NCI-H1092 treated with DMSO at 0.1 percent for 48 hours (cell line): ENCODE data around the gene DAG1.
"Not testable (repeated sequence)": the region's sequence is repeated elsewhere in the genome, so short reads cannot be mapped to it uniquely, and the experiment has no call there.

Source experiments
- DNase-seq: peaks from one replicate; lab custom pipeline; 2025; lab: John Stamatoyannopoulos, UW

Gene DAG1

GRCh38 chr3:49470714-49471420 lies 800 bp downstream of the DAG1 start:
- peak; percentile 45 for DNase-seq

DNA sequence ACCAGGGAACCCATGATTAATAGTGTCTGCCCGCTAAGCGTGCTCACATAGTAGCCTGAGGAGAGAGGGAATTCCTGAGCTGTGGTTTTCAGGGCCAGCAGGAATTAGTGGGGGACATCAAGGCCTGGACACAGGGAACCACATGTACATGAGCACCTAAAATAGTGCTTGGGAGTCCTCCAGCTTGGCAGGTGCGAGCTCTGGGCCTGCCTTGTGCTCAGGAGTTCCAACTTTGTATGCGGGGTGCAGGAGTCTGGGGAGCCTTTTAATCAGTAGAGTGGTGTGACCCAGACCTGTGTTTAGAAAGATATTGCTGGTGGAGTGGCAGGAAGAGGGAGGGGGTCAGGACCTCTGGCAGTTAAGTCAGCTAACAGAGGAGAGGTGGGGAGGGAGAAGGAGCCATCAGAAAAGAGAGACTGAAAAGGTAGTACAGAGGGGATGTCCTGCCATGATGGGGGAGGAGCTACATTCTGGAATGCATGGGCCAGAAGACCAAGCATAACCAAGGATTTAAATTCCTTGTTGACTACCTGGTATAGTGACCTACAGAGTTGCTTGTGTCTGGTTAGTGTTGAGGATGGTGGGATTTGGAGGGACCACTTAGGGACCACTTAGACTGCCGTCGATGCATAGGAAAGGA lies 1.9 kb downstream of the DAG1 start:
- no peak for DNase-seq

DNA sequence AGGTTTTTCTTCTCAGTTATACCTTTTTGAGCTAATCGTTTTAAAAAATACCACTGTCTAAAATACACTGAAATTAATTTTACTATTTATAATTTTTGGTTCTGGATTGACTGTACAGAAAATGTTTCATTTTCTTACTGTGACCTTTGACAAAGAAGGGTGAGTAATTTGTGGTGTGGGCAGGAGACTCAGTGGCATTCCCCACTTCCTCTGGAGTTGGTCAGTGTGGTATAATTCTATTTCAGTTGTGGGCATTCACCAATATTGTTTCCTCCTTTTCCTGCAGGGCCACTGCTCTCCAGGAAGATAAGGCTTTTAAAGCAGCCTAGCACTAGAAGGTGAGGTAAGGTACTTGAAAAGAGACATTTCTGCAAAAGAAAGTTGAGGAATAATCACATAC lies 6.5 kb downstream of the DAG1 start:
- no peak for DNase-seq

GRCh38 chr3:49482766-49483165 lies 12.7 kb downstream of the DAG1 start:
- DNase-seq = no peak

GRCh38 chr3:49484471-49484870 lies 14.4 kb downstream of the DAG1 start:
- DNase-seq = no peak

DNA sequence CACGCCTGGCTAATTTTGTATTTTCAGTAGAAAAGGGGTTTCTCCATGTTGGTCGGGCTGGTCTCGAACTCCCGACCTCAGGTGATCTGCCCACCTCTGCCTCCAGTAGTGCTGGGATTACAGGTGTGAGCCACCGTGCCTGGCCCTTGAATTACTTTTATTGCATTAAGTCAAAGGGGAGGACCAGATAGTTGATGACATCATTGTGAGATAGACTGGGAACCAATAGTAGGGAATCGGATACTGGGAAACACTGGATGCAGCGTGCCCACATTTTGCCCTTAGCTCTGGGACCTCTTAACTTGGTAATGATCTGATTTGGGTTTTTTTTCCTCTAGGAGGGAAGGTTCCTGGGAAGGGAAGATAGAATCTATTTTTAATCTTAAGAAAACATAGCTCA lies 19.2 kb downstream of the DAG1 start:
- no peak for DNase-seq

DNA sequence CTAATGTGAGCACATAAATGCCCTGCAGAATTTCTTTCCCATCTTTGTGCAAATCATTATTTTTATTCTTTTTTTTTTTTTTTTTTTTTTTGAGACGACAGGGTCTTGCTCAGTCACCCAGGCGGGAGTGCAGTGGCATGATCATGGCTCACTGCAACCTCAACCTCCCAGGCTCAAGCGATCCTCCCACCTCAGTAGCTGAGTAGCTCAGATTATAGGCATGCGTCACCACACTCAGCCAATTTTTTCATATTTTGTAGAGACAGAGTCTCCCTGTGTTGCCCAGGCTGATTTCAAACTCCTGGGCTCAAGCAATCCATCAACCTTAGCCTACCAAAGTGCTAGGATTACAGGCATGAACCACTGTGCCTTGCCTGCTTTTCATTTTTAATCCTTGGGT lies 22.9 kb downstream of the DAG1 start:
- no peak for DNase-seq

- no peak for DNase-seq
Observed at GRCh38 chr3:49493901-49494300, 23.8 kb downstream of the DAG1 start.

GRCh38 chr3:49495023-49495422 lies 25.0 kb downstream of the DAG1 start:
- DNase-seq = no peak

DNA sequence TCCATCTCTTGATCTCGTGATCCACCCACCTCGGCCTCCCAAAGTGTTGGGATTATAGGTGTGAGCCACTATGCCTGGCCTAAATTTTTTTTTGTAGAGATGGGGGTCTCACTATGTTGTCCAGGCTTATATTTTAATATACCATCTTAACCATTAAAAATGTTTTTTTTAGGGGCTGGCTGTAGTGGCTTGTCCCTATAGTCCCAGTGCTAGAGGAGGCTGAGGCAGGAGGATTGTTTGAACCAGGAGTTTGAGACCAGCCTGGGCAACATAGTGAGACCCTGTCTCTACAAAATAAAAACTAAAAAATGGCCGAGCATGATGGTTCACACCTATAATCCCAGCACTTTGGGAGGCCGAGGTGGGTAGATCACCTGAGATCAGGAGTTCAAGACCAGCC lies 26.8 kb downstream of the DAG1 start:
- not testable (repeated sequence) for DNase-seq

- DNase-seq = no peak
Observed at GRCh38 chr3:49497606-49498005, 27.5 kb downstream of the DAG1 start.

DNA sequence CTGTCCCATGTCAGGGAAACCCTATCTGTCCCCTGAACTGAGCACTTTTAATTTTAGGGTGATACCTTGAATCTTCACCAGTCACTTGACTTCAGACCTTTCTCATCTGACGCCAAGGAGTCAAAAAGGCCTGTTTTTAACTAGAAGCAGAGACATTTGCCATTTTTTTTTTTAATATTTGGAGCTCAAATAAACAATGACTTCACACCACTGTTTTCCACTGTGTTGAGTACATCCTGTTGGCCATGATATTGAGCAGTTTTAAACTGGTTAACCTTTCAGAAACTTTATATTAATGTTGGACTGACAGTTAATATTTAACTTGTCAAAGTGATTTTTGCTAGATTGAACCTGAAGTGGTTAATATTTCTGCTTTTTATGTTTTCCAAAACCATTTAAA lies 28.2 kb downstream of the DAG1 start:
- no peak for DNase-seq

GRCh38 chr3:49498648-49499047 lies 28.6 kb downstream of the DAG1 start:
- no peak for DNase-seq

GRCh38 chr3:49500205-49500731 lies 30.2 kb downstream of the DAG1 start:
- DNase-seq = no peak

- no peak for DNase-seq
Observed at GRCh38 chr3:49500732-49501609, 30.9 kb downstream of the DAG1 start.

- no peak for DNase-seq
Observed at GRCh38 chr3:49501842-49502241, 31.8 kb downstream of the DAG1 start.

DNA sequence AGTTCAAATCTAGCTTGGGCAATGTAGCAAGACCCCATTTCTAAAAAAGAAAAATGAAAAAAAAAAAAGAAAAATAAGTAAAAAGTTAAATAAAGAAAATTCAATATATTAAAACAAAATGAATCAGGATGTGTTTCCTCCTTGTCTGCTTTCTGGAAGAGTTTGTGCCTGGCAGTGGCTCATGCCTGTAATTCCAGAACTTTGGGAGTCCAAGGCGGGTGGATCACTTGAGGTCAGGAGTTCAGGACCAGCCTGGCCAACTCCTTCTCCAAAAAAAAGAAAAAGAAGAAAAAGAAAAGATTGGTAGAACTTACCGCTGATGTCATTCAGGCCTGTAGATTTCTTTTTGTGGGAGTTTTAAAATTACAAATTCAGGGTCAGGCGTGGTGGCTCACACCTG lies 36.8 kb downstream of the DAG1 start:
- no peak for DNase-seq

DNA sequence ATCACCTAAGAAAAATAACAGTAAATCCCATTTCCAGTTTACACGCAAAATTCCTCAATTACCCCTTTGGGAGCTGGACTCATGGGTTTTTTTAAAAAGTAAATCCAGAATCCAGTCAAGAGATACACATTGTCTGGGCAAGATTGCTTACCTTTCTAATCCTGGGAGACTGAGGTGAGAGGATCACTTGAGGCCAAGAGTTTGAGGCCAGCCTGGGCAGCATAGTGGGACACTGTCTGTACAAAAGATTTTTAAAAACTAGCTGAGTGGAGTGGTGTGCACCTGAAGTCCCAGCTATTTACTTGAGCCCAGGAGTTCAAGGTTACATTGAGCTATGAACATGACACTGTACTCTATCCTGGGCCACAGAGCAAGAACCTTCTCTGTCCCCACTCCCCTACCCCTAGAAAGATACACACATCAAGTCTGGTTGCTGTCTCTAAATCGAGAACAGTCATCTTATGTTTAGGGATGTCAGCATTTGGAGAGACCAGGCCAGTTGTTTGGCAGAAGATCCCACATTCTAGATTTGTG lies 39.0 kb downstream of the DAG1 start:
- DNase-seq = no peak

DNA sequence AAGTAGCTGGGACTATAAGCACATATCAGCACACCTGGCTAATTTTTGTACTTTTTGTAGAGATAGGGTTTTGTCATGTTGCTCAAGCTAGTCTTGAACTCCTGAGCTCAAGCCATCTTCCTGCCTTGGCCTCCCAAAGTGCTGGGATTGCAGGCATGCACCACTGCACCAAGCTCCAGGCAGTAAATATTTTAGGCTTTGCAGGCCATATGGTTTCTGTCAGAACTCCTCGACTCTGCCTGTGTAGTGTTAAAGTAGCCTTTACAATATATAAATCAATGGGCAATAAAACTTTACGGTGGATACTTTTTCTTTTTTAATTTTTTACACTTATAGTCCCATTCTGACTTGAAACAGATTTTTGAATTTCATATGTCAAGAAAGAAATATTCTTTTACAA lies 41.6 kb downstream of the DAG1 start:
- DNase-seq = no peak

- no peak for DNase-seq
Observed at GRCh38 chr3:49512781-49513355, 42.8 kb downstream of the DAG1 start.

- DNase-seq = no peak
Observed at GRCh38 chr3:49513494-49514124, 43.5 kb downstream of the DAG1 start.

DNA sequence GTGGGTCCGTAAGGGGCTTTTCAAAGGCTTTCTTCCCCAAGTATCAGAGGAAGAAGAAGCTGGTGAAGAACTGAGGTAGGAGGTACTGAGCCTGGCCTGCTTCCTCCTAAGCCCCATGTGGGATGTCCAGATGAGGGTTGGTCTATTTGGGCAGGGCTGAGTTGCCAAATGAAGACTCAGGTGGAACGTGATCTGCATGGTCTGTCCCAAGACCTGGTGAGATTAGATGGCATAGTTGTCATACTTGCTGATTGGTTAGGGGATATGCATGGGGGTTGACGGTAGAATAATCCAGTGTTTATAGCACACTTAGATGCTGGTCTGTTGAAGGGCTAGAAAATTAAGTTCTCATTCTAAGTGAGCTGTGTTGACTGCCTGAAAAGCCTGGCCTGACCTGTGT lies 47.9 kb downstream of the DAG1 start:
- no peak for DNase-seq
